Activated naive CD4-positive, alpha-beta T cell treated with anti-CD3 and anti-CD28 coated beads, Interleukin-2, amount 10 ng/mL, durations not matched to agents 7 days and 5 days (primary cell): ENCODE measurements around the gene VAV2.

Experiments used
- CTCF ChIA-PET: fragments of 350-600 bp; sonication (Branson Sonifier 250); formaldehyde crosslinking; loops from one replicate; lab custom pipeline; 2021; ENCODE audit warnings: antibody characterized with exemption; lab: Charles Lee
- DNase-seq: peaks from one replicate; pipeline ENCODE4 v3.0.0-alpha.2; 2020
- H3K27ac Mint-ChIP-seq: one replicate; pipeline ENCODE4 v1.8.0; 2021; ENCODE audit warnings: mild to moderate bottlenecking, moderate library complexity, mixed read lengths
- H3K27me3 Mint-ChIP-seq: one replicate; pipeline ENCODE4 v1.8.0; 2021; ENCODE audit warnings: mild to moderate bottlenecking, mixed read lengths
- H3K36me3 Mint-ChIP-seq: one replicate; pipeline ENCODE4 v1.8.0; 2021; ENCODE audit warnings: mixed read lengths
- H3K4me1 Mint-ChIP-seq: one replicate; pipeline ENCODE4 v1.8.0; 2021; ENCODE audit warnings: mixed read lengths
- H3K4me3 Mint-ChIP-seq: one replicate; pipeline ENCODE4 v1.8.0; 2021; ENCODE audit warnings: mild to moderate bottlenecking, moderate library complexity, mixed read lengths
- H3K9me3 Mint-ChIP-seq: one replicate; pipeline ENCODE4 v1.8.0; 2021; ENCODE audit warnings: mixed read lengths

VAV2 gene

DNA sequence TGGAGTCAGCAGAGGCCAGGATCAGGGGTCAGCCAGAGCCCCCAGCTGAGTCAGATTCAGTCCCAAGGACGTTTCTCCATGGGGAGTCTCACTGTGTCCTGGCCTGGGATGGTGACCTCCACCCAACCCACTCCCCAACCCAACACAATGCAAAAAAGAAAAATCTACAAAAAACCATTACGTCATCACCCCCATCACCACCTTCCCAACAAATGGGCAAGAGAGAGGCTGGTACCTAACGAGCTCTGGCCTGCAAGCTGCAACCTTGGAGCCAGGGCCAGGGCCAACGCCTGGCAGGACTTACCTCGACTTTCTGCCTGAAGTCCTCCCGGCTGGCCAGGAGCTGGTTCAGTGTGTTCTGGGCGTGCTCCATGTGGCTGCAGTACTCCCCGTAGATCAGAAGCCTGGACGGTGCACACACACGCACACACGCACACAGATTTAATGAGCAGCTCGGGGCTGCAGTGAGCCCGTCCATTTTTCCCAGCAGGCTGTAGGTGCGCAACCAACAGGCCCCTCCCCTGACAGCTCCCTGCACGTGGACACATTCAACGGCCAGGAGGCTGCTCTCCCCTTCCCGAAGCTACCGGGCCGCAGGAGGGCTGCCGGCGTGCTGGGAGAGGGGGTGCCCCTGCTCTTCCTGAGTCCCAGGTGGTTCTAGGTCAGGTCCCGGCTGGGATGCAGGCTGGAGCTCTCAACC lies 194.6 kb downstream of the VAV2 start:
- DNase-seq = no peak
- Mint-ChIP-seq H3K4me3 (no peak overlapping the region), H3K4me1 (peaks cover 6% of the 10 kb centered on the region), H3K27me3 (peaks cover 5% of the 10 kb centered on the region), H3K27ac (no peak overlapping the region), H3K36me3 (no peaks in the 10 kb centered on the region), H3K9me3 (no peaks in the 10 kb centered on the region)
- CTCF ChIA-PET = interaction anchor here (3.1 kb wide), 1 partner anchor 196 kb away, joined by 13 read pairs; no protein-coding TSS in a partner anchor

DNA sequence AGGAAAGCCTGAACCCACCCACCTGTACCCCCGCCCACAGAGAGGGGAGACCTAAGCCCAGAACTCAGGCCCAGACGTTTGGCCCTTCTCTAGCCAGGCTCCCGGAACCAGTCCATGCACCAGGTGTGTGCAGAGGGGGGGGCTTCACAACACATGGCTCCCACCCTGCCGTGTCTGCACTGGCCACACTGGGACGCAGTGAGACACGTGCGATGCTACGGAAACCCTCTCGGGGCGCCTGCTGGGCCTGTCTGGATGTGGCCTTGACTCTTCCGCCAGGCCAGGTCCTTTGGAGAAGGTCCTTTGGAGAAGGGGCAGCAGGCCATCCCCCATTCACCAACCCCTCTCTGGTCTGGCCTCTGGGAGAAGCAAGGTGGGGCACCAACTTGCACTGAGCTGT lies 195.6 kb downstream of the VAV2 start:
- CTCF ChIA-PET = interaction anchor here (3.1 kb wide), 1 partner anchor 197 kb away, joined by 13 read pairs; no protein-coding TSS in a partner anchor
- DNase-seq = no peak
- H3K9me3 Mint-ChIP-seq = no peaks in the 10 kb centered on the region
- H3K27ac Mint-ChIP-seq = no peak overlapping the region
- peaks cover 5% of the 10 kb centered on the region for H3K27me3 Mint-ChIP-seq
- no peak overlapping the region for H3K4me3 Mint-ChIP-seq
- no peaks in the 10 kb centered on the region for H3K36me3 Mint-ChIP-seq
- H3K4me1 Mint-ChIP-seq = peaks cover 9% of the 10 kb centered on the region

DNA sequence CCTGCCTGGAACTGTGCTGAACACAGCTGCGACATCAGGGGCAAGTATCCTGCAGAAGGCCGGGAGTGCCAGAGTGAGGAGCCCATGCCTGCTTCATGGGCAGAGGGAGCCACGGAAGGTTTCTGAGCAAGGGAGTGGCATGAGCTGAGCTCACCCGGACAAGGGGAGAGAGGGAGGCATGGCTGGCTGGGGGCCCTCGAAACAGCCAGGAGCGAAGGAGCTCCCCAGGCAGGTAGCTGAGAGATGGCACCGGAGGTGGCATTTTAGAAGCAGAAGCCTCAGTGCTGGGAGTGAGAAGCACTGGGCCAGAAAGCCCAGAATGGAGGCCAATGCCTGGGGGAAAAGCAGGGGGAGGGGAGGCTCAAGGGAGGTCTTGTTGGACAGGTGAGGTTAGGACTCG lies 197.1 kb downstream of the VAV2 start:
- H3K36me3 Mint-ChIP-seq = no peaks in the 10 kb centered on the region
- H3K4me1 Mint-ChIP-seq = peaks cover 9% of the 10 kb centered on the region
- no peaks in the 10 kb centered on the region for H3K9me3 Mint-ChIP-seq
- no peak overlapping the region for H3K4me3 Mint-ChIP-seq
- no peak for DNase-seq
- CTCF ChIA-PET = interaction anchor here (3.8 kb wide), 1 partner anchor 200 kb away, joined by 45 read pairs; no protein-coding TSS in a partner anchor
- H3K27ac Mint-ChIP-seq = no peak overlapping the region
- peaks cover 5% of the 10 kb centered on the region for H3K27me3 Mint-ChIP-seq

DNA sequence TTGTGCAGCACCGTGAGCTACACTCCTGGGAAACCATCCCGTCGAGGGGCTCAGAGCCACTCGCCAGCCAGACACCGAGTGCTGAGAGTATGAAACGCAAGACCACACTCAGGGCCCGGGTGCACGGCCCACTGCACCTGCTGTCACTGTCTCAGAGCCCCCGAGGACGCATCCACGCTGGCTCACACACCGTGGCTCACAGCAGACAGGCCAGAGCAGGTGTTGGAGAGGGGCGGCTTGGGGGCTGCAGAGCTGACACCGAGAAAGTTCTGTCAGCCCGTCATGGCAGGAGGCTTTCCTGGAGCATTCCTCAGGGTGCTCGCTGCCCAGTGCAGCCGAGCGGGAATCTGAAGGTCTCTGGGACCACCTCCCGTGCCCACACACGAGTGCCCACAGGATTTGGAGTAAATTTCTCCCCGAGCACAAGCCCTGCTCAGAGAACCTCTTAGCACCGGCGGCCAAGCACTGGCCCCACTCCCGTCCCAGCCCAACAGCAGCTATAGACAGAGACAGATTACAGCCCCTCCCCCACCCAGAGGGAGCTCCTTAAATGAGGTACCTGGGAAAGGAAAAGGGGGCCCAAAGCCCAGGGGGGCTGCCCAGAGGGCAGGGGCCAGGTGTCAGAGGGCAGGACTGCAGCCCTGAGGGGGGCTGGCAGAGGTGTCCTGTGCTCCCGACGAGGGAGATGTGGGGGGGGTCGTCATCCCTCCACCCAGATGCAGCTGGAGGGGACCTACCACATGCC lies 197.9 kb downstream of the VAV2 start:
- peaks cover 14% of the 10 kb centered on the region for H3K4me1 Mint-ChIP-seq
- no peaks in the 10 kb centered on the region for H3K36me3 Mint-ChIP-seq
- H3K4me3 Mint-ChIP-seq = no peak overlapping the region
- peaks cover 12% of the 10 kb centered on the region for H3K27me3 Mint-ChIP-seq
- no peak overlapping the region for H3K27ac Mint-ChIP-seq
- H3K9me3 Mint-ChIP-seq = no peaks in the 10 kb centered on the region
- no peak for DNase-seq
- CTCF ChIA-PET = interaction anchor here (0.8 to 3.8 kb wide), 7 partner anchors 9 to 201 kb away, joined by 3 to 45 read pairs (median 5); no protein-coding TSS in a partner anchor

DNA sequence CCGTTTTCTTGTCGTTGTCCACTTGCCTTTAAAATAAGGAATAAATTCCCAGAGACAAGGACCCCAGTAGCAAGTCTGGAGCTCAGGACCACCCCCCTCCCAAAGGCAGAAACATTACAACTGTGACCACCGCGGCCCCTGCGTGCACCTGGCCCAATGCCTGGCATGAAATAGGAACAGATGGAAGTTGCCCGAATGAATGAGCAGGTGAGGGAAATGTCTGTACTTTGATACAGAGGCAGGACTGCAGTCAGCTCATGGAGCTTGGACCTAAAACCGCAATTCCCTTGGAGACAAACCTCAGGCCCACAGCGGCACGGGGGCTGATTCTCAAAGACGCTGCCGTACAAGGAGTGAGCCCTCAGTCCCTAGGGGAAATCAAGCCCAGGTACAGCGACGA lies 198.7 kb downstream of the VAV2 start:
- no peak overlapping the region for H3K4me3 Mint-ChIP-seq
- peaks cover 19% of the 10 kb centered on the region for H3K27me3 Mint-ChIP-seq
- CTCF ChIA-PET = interaction anchor here (0.7 to 3.8 kb wide), 8 partner anchors 9 to 206 kb away, joined by 3 to 45 read pairs (median 4); no protein-coding TSS in a partner anchor
- H3K4me1 Mint-ChIP-seq = peaks cover 21% of the 10 kb centered on the region
- DNase-seq = no peak
- H3K27ac Mint-ChIP-seq = no peak overlapping the region
- no peaks in the 10 kb centered on the region for H3K9me3 Mint-ChIP-seq
- H3K36me3 Mint-ChIP-seq = no peaks in the 10 kb centered on the region

DNA sequence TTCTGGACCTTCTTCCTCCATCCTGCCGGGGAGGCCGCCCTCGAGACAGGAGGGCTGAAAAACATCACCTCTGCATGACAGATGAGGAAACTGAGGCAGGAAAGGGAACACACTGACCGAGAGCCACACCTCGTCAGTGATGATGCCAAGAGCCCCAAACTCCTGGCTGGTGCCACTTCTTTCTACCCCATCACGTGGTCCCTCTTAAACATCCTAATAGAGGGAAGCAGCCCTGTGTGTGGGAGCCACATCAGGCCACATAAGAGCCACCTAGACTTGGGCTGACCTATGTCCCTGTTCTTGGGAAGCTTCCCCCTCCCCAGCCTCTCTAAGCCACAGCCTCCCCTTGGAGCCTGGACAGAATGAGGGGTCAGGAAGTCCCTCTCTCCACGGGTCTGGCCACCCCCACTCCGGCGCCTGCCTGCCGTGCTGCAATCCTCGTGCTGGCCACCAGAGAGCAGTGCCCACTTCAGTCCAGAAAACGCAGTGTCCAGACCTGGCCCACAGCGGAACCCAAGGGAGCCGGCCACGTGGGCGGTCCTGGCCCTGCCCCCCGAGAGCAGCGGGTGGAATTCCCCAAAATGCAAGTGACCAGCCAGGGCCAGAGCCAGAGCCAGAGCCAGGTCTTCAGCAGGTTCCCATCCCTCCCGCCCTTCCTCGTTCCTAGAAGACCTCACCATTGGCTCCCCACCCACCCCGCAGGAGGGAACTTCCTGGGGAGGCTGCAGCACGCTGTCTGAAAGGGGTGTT lies 199.2 kb downstream of the VAV2 start:
- H3K9me3 Mint-ChIP-seq = no peaks in the 10 kb centered on the region
- DNase-seq = peak; percentile 69
- H3K27me3 Mint-ChIP-seq = peaks cover 21% of the 10 kb centered on the region
- no peak overlapping the region for H3K4me3 Mint-ChIP-seq
- H3K36me3 Mint-ChIP-seq = no peaks in the 10 kb centered on the region
- CTCF ChIA-PET = interaction anchor here (0.7 to 3.8 kb wide), 7 partner anchors 8 to 207 kb away, joined by 3 to 45 read pairs (median 4); no protein-coding TSS in a partner anchor
- no peak overlapping the region for H3K27ac Mint-ChIP-seq
- H3K4me1 Mint-ChIP-seq = peaks cover 21% of the 10 kb centered on the region

DNA sequence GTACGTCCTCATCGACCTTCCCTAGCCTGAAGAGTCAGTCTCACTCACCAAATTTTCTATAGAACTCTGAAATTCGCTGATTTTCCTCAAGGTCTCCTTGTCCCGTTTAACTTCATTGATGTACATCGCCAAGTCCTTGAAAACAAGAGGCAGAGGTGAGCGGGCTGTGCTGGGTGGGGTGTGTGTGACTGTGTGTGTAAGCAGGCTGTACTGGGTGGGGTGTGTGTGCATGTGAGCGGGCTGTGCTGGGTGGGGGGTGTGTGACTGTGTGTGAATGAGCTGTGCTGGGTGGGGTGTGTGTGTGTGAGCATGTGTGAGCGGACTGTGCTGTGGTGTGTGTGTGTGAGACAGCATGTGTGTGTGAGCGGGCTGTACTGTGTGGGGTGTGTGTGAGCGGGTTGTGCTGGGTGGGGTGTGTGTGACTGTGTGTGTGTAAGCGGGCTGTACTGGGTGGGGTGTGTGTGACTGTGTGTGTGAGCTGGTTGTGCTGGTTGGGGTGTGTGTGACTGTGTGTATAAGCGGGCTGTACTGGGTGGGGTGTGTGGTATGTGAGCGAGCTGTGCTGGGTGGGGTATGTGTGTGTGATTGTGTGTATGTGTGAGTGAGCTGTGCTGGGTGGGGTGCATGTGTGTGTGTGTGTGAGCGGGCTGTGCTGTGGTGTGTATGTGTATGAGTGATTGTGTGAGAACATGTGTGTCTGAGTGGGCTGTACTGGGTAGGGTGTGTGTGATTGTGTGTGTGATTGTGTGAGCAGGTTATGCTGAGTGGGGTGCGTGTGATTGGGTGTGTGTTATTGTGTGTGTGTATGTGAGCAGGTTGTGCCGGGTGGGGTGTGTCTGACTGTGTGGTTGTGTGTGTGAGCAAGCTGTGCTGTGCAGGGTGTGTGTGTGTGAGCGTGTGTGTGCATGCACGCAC lies 200.1 kb downstream of the VAV2 start:
- CTCF ChIA-PET = interaction anchor here (1.9 to 3.8 kb wide), 2 partner anchors 10 to 203 kb away, joined by 6 to 45 read pairs; no protein-coding TSS in a partner anchor
- H3K4me1 Mint-ChIP-seq = peaks cover 28% of the 10 kb centered on the region
- H3K27ac Mint-ChIP-seq = no peak overlapping the region
- H3K4me3 Mint-ChIP-seq = no peak overlapping the region
- H3K36me3 Mint-ChIP-seq = no peaks in the 10 kb centered on the region
- H3K27me3 Mint-ChIP-seq = peaks cover 21% of the 10 kb centered on the region
- no peaks in the 10 kb centered on the region for H3K9me3 Mint-ChIP-seq
- DNase-seq = no peak

DNA sequence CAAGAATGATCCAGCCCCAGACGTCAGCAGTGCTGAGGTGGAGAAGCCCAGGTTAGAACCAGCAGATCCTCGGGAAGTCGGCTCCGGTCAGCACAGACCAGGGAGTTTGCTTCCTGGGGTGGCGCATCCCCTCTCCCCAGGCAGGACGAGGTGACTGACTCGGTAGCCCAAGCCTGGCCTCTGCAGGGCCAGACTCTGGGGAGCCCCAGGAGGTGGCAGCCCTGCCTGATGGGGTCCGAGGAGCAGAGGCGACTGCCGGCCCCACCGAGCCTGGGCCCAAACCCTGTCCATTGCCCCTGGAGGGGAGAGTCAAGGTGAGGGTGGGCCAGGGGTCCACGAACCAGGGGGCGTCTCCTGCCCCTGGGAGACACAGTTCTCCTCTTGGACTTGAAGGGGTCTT lies 201.1 kb downstream of the VAV2 start:
- Mint-ChIP-seq H3K4me3 (no peak overlapping the region), H3K27ac (no peak overlapping the region), H3K36me3 (no peaks in the 10 kb centered on the region), H3K4me1 (peaks cover 37% of the 10 kb centered on the region), H3K27me3 (peaks cover 21% of the 10 kb centered on the region), H3K9me3 (no peaks in the 10 kb centered on the region)
- CTCF ChIA-PET = interaction anchor here (1.5 kb wide), 1 partner anchor 203 kb away, joined by 7 read pairs; no protein-coding TSS in a partner anchor
- DNase-seq = no peak

DNA sequence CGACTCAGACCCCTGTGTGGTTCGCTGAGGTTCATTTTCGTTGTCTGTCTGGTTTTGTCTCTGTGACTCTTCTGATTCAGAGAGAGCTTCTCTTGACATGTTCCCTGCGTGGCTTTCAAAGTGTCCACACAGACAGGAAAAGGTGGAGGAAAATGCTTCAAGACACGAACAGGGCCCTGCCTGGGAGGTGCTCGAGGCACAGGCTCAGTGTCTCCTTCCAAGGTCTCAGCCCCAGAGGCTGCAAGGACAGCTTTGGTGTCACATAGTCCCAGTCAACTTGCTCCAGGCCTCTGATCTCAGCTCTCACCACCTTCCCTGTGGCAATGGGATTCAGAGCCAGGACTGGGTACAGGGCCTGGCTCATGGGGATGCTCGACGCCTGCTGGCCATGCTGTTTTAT lies 202.3 kb downstream of the VAV2 start:
- H3K4me3 Mint-ChIP-seq = no peak overlapping the region
- CTCF ChIA-PET = interaction anchor here (1.5 kb wide), 1 partner anchor 205 kb away, joined by 7 read pairs; no protein-coding TSS in a partner anchor

DNA sequence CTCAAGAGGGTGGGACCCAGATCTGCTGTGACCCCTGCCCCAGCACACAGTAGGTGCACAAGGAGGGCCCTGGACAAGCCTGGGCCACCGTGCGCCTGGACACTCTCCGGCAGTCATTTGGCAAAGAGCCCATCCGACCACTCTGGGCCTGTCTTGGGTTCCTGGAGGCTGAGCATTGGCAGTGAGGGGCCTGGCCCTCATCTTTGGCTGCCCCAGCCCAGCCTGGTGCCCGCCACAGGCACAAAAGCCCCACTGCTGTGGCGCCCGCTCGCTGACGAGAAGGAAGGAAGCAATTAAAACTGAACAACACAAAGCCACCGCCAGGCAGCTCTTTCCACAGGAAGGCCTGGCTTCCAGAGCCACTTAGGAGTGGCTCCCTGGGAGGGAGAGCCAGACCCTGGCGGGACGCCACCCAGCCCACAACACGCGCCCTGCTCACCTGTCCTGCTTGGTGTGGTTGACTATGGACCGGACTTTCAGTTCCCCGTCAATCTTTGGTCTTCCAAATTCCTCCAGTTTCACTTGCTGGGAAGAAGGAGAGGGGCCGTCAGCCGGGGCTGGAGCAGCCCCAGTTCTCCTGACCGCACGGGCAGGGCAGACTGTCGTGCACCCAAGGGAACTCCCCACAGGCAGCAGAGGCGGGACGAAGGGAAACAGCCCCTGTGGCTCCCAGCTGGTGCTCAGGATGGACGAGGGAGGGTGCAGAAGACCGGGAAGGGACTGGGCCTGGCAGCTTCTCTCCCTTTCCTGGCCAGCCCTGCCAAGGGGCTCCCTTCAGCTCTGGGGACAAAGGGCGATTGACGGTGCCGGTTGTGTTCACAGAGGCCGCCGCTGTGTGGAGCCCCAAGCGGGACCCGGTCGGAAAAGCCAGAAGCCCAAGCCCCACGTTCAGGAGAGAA lies 203.1 kb downstream of the VAV2 start:
- H3K4me1 Mint-ChIP-seq = peaks cover 46% of the 10 kb centered on the region
- no peak overlapping the region for H3K4me3 Mint-ChIP-seq
- peaks cover 21% of the 10 kb centered on the region for H3K27me3 Mint-ChIP-seq
- no peak overlapping the region for H3K27ac Mint-ChIP-seq
- H3K9me3 Mint-ChIP-seq = no peaks in the 10 kb centered on the region
- CTCF ChIA-PET = no interaction called here
- no peaks in the 10 kb centered on the region for H3K36me3 Mint-ChIP-seq
- no peak for DNase-seq

More for the DNA sequence above, 202.3 kb downstream of the VAV2 start:
- no peak for DNase-seq
- H3K27ac Mint-ChIP-seq = no peak overlapping the region
- peaks cover 21% of the 10 kb centered on the region for H3K27me3 Mint-ChIP-seq
- H3K9me3 Mint-ChIP-seq = no peaks in the 10 kb centered on the region
- H3K4me1 Mint-ChIP-seq = peaks cover 43% of the 10 kb centered on the region
- no peaks in the 10 kb centered on the region for H3K36me3 Mint-ChIP-seq

DNA sequence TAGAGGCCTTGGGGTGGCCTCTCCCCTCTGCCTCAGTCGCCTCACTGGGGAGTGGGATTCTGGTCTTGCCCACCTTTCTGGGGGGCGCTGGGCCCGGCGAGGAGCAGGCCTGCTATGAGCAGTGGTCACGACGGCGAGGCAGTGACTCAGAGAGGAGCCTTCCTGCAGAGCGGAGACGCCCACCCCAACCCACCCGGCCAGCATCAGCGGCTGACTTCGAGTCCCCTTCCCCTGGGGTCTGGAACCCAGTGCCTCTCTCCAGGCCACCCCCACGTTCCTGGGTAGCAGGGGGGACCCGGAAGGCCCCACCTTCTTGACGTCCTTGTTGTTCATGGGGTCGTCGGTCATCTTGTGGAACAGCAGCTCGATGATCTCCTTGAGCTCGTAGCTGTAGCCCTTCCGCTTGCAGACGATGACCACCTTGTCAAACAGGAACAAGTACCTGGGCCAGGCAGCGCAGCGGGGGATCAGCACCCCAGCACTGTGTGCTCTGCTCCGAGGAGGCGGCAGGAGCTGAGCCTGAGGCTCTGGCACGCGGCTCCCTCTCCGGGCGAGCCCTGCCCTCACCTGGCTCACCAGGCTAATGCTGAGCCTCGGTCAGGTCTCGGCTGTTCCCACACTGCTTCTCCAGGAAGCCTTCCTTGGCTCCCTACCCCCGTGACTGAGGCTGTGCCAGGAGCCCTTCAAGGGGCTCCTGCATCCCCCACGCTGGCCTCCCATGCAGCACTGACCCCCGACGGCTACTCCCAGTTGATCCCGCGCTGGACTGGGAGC lies 203.9 kb downstream of the VAV2 start:
- H3K9me3 Mint-ChIP-seq = no peaks in the 10 kb centered on the region
- CTCF ChIA-PET = no interaction called here
- DNase-seq = no peak
- H3K4me3 Mint-ChIP-seq = no peak overlapping the region
- no peak overlapping the region for H3K27ac Mint-ChIP-seq
- no peaks in the 10 kb centered on the region for H3K36me3 Mint-ChIP-seq
- peaks cover 20% of the 10 kb centered on the region for H3K27me3 Mint-ChIP-seq
- peaks cover 45% of the 10 kb centered on the region for H3K4me1 Mint-ChIP-seq

DNA sequence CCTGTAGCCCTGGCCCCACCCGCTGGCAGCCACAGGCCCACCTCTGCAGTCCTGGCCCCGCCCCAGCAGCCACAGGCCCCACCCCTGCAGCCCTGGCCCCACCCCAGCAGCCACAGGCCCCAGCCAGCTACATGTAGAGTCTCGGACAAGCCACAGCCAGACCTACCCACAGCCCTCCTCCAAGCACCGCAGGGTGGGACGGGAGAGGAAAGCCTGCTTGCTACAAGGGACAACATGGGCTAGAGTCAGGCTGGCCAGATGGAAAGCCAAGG lies 204.4 kb downstream of the VAV2 start:
- no peaks in the 10 kb centered on the region for H3K36me3 Mint-ChIP-seq
- H3K27ac Mint-ChIP-seq = no peak overlapping the region
- H3K9me3 Mint-ChIP-seq = no peaks in the 10 kb centered on the region
- peak; percentile 29 for DNase-seq
- CTCF ChIA-PET = no interaction called here
- no peak overlapping the region for H3K4me3 Mint-ChIP-seq
- peaks cover 16% of the 10 kb centered on the region for H3K27me3 Mint-ChIP-seq
- H3K4me1 Mint-ChIP-seq = peaks cover 40% of the 10 kb centered on the region
